ENCODE results near the gene MAN2B2. TPM values are rescaled to one million over a fixed set of nuclear protein-coding genes. Genes with fewer than 3 reads are reported as not detected.

Gene MAN2B2
- total and polyA plus RNA-seq, 2 of the 8 experiments (the other 6 are each of a cell fraction or from before 2014, with no cell fraction given) = 3.3 to 4.0 TPM

DNA sequence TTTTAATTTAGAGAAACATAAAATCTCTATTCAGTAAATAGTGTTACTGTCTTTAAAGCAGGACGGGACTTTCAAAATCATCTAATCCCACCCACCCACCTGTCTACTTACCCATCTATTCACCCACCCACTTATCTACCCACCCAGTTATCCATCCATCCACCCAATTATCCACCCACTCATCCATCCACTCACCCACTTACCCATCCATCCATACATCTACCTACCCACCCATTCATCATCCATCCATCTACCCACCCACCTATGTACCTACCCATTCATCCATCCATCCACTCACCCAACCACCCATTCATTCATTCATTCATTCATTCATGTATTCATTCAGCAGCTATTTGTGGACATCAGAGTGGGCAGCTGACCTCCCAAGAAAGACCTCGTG lies 30.6 kb downstream of the MAN2B2 start (continued):
- no peak for TF ChIP-seq TAF1 (IDR thresholded peaks at IDR 0.05; ENCODE audit: low read depth, low read length)
- TF ChIP-seq, protein P1, sequence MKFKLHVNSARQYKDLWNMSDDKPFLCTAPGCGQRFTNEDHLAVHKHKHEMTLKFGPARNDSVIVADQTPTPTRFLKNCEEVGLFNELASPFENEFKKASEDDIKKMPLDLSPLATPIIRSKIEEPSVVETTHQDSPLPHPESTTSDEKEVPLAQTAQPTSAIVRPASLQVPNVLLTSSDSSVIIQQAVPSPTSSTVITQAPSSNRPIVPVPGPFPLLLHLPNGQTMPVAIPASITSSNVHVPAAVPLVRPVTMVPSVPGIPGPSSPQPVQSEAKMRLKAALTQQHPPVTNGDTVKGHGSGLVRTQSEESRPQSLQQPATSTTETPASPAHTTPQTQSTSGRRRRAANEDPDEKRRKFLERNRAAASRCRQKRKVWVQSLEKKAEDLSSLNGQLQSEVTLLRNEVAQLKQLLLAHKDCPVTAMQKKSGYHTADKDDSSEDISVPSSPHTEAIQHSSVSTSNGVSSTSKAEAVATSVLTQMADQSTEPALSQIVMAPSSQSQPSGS (IDR thresholded peaks at IDR 0.05; ENCODE audit: low read length) = no peak
- no peak for TF ChIP-seq BCL11A (IDR thresholded peaks at IDR 0.05; ENCODE audit: low read depth in 2 of 2, low read length in 2 of 2)

Measured in H1 (cell line).